ENCODE results near the gene MLLT10.

The MLLT10 gene

DNA sequence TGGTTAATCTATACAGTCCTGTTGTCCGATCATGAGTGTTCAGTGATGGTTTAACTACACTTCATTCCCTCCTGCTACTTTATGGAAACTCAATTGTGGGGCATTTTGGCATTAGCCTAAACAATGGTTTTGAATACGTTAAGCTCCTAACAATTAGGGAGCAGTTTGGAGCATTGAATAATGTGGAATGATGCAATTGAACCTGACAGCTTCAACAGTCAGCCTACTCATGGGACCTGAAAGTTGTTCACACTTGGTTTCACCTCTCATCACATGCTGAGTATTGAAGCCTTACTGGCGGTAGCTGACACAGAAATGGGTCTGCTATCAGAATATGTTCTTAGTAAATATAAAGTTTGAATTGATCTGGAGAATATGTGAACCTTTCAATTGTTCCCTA, 186.1 kb downstream of the MLLT10 start:
- H3K9me3 ChIP-seq, result no peaks in the 10 kb centered on the region
- no peak overlapping the region for H3K27ac ChIP-seq
- no peaks in the 10 kb centered on the region for H3K27me3 ChIP-seq
- H4K20me1 ChIP-seq, result peaks cover 25% of the 10 kb centered on the region; the same call in 1 of the 2 replicates
- H3K4me1 ChIP-seq, result peaks cover 17% of the 10 kb centered on the region
- no peak overlapping the region for H3K4me2 ChIP-seq
- peaks cover 33% of the 10 kb centered on the region for H3K36me3 ChIP-seq
- TF ChIP-seq Cebpa-rat (IDR thresholded peaks at IDR 0.05), result no peak
- no peak overlapping the region for H3K4me3 ChIP-seq
- no peak overlapping the region for H3K9ac ChIP-seq

DNA sequence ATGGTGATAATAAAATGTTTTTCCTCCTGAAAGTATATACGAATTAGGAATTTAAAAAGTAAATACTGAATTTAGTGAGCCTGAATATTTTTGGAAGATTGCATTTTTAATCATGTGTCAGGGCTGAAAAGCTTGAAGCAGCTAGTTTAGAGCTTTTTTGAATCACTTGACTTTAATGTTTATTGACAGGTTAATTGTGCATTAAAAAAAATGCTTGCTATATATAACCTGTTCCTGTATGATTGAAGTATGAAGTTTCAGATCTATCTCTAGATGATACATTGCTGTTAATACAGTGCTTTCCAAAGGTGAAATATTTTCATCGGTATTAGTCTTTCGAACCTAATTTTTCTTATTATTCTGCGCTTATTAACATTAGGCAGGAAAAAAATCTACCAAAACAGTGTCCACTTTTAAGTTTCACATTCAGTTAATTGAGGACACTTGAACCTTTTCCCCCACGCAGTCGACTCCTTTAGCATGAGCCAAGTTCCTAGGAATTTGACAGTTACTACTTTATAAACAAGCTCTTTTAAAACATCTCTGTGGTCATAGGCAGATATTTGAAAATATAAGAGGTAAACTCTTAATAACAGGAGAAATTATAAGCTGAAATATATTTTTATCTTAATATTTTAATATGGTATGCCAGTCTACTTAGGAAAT, 187.1 kb downstream of the MLLT10 start:
- Histone ChIP-seq H3K4me2 (no peak overlapping the region), H3K27ac (no peak overlapping the region), H3K9me3 (no peaks in the 10 kb centered on the region; the same call in 1 of the 2 replicates), H3K4me3 (no peak overlapping the region), H3K27me3 (no peaks in the 10 kb centered on the region), H3K4me1 (peaks cover 21% of the 10 kb centered on the region), H4K20me1 (peaks cover 19% of the 10 kb centered on the region; the same call in 1 of the 2 replicates), H3K36me3 (peaks cover 22% of the 10 kb centered on the region), H3K9ac (no peak overlapping the region)
- no peak for TF ChIP-seq Cebpa-rat (IDR thresholded peaks at IDR 0.05)

DNA sequence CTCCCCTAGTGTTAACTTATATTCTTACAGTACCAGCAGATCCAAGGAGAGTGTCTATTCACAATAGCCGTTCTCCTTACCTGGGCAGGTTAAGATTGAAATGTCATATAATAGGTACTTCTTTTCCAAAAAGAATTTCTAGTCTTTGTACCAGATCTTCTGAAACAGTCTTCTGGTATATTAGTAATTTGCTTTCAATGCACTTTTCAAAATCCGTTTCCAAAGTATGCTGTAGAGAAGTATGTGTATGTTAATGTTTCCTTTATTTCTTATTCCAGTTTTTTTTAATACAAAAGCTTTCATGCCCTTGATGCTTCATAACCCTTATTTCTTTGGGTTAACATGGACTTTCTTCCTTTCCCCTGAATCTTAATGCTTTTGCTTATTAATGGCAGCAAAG, 188.2 kb downstream of the MLLT10 start:
- Histone ChIP-seq H3K9ac (no peak overlapping the region), H3K4me3 (no peak overlapping the region), H3K27ac (no peak overlapping the region), H3K36me3 (peaks cover 22% of the 10 kb centered on the region), H4K20me1 (peaks cover 19% of the 10 kb centered on the region; the same call in 1 of the 2 replicates), H3K27me3 (no peaks in the 10 kb centered on the region), H3K9me3 (no peaks in the 10 kb centered on the region; the same call in 1 of the 2 replicates), H3K4me1 (peaks cover 22% of the 10 kb centered on the region), H3K4me2 (no peak overlapping the region)
- no peak for TF ChIP-seq Cebpa-rat (IDR thresholded peaks at IDR 0.05)

DNA sequence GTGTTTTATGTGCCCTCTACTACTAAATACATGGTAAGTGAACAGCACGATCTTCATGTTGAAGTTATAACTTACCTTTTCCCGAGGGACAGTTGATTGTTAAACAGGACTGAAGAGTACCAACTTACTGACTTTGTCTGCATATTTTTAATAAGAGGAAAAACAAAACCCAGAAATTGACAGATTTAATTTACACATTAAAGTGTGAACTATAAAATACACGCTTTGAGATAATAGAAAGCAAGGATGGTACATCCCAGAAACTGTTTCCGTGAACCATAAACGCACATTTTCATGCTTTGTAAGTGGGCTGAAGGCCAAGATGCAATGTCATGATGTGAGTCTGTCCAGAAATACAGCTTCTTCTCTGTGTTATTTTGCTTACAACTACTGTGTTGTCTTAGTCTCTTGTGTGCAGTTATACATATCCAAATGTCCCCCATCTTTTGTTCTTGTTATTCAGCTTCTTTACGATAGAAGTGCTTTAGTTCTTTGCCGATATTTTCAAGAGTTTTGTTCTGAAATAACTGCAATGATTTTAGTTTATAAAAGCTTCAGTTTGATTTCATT, 190.1 kb downstream of the MLLT10 start:
- no peak for TF ChIP-seq Cebpa-rat (IDR thresholded peaks at IDR 0.05)
- Histone ChIP-seq H3K27ac (no peak overlapping the region), H3K9ac (no peak overlapping the region), H3K4me1 (peaks cover 30% of the 10 kb centered on the region), H4K20me1 (peaks cover 19% of the 10 kb centered on the region; the same call in 1 of the 2 replicates), H3K9me3 (no peaks in the 10 kb centered on the region; the same call in 1 of the 2 replicates), H3K4me2 (peak overlapping the region; percentile 31), H3K4me3 (no peak overlapping the region), H3K27me3 (no peaks in the 10 kb centered on the region), H3K36me3 (peaks cover 28% of the 10 kb centered on the region)

DNA sequence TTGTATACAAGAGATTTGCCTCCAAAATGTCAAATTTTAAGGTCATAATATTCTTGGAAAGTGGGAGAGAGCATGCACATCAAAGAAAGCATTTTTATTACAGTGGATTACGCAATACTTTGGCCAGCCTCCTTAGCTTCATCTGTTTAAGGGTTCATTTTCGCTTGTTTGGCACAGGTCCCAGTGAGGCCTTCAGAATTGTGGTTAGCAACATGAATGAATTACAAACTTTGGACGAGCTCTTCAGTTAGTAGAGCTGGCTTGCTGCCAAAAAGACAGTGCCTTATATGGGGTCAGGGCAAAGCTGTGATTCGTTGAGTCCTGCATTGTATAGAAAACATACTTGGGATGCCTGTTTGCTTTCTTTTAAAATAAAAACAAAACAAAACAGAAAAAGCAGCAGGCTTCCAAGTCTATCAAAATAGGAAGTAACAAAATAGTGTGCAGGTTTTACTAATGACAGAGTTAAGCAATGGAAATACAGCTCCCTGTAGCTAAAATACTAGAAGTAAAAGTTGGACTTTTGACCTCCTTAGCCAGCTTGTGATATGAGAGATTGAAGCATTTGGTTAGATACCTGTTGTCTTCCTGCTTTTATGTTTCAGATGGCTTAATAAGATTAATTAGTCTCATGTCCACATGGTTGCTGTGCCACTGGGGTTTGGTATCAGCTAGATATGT, 190.8 kb downstream of the MLLT10 start:
- peaks cover 19% of the 10 kb centered on the region; the same call in 1 of the 2 replicates for H4K20me1 ChIP-seq
- no peak overlapping the region for H3K9ac ChIP-seq
- no peaks in the 10 kb centered on the region for H3K27me3 ChIP-seq
- H3K4me3 ChIP-seq, result no peak overlapping the region
- H3K27ac ChIP-seq, result no peak overlapping the region
- peak; percentile 100 for TF ChIP-seq Cebpa-rat (IDR thresholded peaks at IDR 0.05)
- peak overlapping the region; percentile 31 for H3K4me2 ChIP-seq
- H3K36me3 ChIP-seq, result peaks cover 28% of the 10 kb centered on the region
- H3K4me1 ChIP-seq, result peaks cover 30% of the 10 kb centered on the region
- H3K9me3 ChIP-seq, result no peaks in the 10 kb centered on the region; the same call in 1 of the 2 replicates

DNA sequence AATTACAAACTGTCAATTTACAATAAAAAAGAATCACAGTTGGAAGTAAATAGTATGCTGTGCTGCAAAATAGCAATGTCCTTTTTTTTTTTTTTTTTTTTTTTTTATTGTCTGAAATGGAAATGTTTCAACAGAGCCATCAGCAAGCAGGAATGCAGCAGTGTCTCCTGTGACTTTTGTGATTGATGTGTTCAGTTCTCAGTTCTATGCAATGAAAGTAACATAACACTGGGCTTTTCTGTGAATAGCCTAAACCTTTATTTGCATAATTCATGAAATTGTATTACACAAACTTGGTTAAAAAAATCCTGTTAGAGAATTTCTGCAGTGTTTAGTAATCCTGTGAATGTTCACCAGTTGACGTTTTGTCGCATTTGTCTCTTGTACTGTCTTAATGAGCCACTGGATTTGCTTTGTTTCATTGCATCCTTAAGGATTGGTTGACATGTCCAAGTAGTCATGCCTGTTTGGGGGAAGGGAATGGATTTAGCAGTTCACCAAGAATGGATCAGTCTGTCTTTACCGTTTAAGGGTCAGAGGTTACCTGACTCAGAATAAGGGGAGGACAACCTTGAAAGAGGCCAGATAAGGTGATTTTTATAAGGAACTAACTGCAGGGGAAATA, 192.7 kb downstream of the MLLT10 start:
- no peak overlapping the region for H3K4me2 ChIP-seq
- H3K27ac ChIP-seq, result no peak overlapping the region
- no peak overlapping the region for H3K4me3 ChIP-seq
- H3K27me3 ChIP-seq, result no peaks in the 10 kb centered on the region
- TF ChIP-seq Cebpa-rat (IDR thresholded peaks at IDR 0.05), result no peak
- H3K36me3 ChIP-seq, result peaks cover 32% of the 10 kb centered on the region
- H3K4me1 ChIP-seq, result peaks cover 30% of the 10 kb centered on the region
- H4K20me1 ChIP-seq, result peaks cover 19% of the 10 kb centered on the region; the same call in 1 of the 2 replicates
- H3K9me3 ChIP-seq, result no peaks in the 10 kb centered on the region; the same call in 1 of the 2 replicates
- no peak overlapping the region for H3K9ac ChIP-seq

DNA sequence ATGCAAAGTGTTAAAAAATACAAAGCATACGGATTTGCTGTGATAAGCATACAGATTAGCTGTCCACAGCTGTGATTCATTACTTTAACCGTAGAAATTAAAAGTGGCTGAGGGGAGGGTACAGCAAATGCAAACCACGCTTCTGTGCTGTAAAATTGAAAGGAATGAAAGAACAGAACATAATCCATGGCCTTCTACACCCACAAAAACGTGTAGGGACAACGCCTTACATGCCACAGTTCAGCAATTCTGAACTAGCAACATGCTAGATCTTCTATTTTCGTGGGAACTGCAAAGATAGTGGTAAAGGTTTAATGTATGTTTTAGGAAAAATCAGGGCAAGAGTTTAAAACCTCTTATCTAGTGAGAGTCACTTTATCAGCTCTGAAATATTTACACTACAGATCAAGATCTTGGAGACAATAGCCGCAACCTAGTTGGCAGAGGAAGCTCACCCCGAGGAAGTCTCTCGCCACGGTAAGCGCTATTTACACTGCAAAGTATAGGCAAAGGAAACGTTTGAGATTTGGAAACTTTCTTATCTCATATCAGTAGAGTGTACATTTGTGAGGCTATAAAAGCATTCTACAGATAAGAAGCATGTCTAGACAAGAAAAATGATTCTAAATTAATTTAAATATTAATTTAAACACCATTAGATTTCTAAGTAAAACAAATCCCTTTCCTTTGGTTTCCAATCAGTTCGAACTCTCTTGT, 193.6 kb downstream of the MLLT10 start:
- Histone ChIP-seq H3K4me1 (peaks cover 30% of the 10 kb centered on the region), H3K27me3 (no peaks in the 10 kb centered on the region), H3K9me3 (no peaks in the 10 kb centered on the region; the same call in 1 of the 2 replicates), H3K4me3 (no peak overlapping the region), H3K36me3 (peaks cover 35% of the 10 kb centered on the region), H4K20me1 (peaks cover 19% of the 10 kb centered on the region; the same call in 1 of the 2 replicates), H3K9ac (no peak overlapping the region), H3K4me2 (peak overlapping the region; percentile 27; the same call in 1 of the 2 replicates), H3K27ac (no peak overlapping the region)
- TF ChIP-seq Cebpa-rat (IDR thresholded peaks at IDR 0.05), result no peak

DNA sequence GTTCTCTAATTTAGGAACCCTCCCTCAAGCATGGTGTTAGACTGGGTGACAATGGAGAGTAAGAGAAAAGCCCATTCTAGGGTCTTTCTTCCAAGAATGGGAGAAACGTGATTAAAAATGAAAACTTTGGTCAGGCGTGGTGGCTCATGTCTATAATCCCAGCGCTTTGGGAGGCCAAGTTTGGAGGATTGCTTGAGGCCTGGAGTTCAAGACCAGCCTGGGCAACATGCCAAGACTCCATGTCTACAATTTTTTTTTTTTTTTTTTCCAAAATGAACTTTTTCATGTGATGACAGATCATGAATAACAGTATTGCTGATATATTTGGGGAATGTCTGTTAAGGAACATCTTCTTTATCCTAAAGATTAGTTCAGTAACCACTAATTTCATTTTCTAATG, 194.6 kb downstream of the MLLT10 start:
- H3K4me3 ChIP-seq, result no peak overlapping the region
- H3K9ac ChIP-seq, result no peak overlapping the region
- peaks cover 13% of the 10 kb centered on the region; the same call in 1 of the 2 replicates for H4K20me1 ChIP-seq
- no peak overlapping the region for H3K27ac ChIP-seq
- no peak overlapping the region for H3K4me2 ChIP-seq
- peaks cover 36% of the 10 kb centered on the region for H3K36me3 ChIP-seq
- H3K9me3 ChIP-seq, result no peaks in the 10 kb centered on the region; the same call in 1 of the 2 replicates
- peaks cover 28% of the 10 kb centered on the region for H3K4me1 ChIP-seq
- no peaks in the 10 kb centered on the region for H3K27me3 ChIP-seq
- TF ChIP-seq Cebpa-rat (IDR thresholded peaks at IDR 0.05), result no peak
